ENCODE measurements around the gene SLC35G3. TPM values are rescaled to one million over a fixed set of nuclear protein-coding genes. Genes with fewer than 3 reads are reported as not detected.

The SLC35G3 gene
- total and polyA plus RNA-seq, 4 donors: not detected

- WGBS: 88% methylated on average over 1 of the region's 1 CpG
- TF ChIP-seq ATF3 (IDR thresholded peaks at IDR 0.05): no peak
- no peak for TF ChIP-seq FOXA2 (IDR thresholded peaks at IDR 0.05)
- TF ChIP-seq HNF4G (IDR thresholded peaks at IDR 0.05): no peak
- no peak for TF ChIP-seq CTCF (IDR thresholded peaks at IDR 0.05; ENCODE audit: low read depth, low read length, missing input control)
- TF ChIP-seq SP1 (IDR thresholded peaks at IDR 0.05): no peak
- TF ChIP-seq TAF1 (conservative IDR thresholded peaks at IDR 0.05): no peak
- TF ChIP-seq GABPA (IDR thresholded peaks at IDR 0.05 in 1 of 2, conservative IDR thresholded peaks at IDR 0.05 in 1 of 2): no peak
These were observed 26.5 kb downstream of the SLC35G3 start for GRCh38 chr17:35167666-35168065.

DNA sequence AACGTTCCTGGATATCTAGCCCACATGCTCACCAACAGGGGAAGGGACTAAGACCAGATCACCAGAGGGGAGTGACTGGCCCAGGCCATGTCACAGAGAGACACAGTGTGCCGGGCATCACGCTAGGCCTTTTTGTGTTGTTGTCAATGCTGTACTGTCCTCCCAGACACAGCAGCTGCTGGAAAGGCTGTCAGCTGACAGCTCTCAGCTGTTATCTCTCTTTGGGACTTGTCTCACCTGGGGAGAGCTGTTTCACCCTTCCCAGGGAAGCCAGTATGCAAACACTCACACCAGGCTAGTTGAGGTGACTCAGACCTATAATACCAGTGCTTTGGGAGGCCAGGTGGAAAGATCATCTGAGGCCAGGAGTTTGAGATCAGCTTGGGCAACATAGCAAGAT lies 27.1 kb downstream of the SLC35G3 start:
- no peak overlapping the region for H3K27ac ChIP-seq (ENCODE audit: low read depth in 1 of 2, low read length in 2 of 2)
- H3K9ac ChIP-seq (ENCODE audit: low read depth in 1 of 2, low read length in 2 of 2): no peak overlapping the region
- whole genome bisulfite sequencing: 53% methylated on average over 3 of the region's 3 CpGs
- peaks cover 0 to 2% (median 0%) of the 10 kb centered on the region in 4 donors for H3K4me1 ChIP-seq (ENCODE audit: control insufficient read depth in 4 of 4, insufficient read depth in 4 of 4, low read length in 3 of 4)
- H3K9me3 ChIP-seq (ENCODE audit: control insufficient read depth in 4 of 4, low read length in 3 of 4): no peaks in the 10 kb centered on the region
- no peak for TF ChIP-seq CTCF (IDR thresholded peaks at IDR 0.05; ENCODE audit: low read depth, low read length, missing input control)
- TF ChIP-seq TAF1 (conservative IDR thresholded peaks at IDR 0.05): no peak
- TF ChIP-seq, protein P1, sequence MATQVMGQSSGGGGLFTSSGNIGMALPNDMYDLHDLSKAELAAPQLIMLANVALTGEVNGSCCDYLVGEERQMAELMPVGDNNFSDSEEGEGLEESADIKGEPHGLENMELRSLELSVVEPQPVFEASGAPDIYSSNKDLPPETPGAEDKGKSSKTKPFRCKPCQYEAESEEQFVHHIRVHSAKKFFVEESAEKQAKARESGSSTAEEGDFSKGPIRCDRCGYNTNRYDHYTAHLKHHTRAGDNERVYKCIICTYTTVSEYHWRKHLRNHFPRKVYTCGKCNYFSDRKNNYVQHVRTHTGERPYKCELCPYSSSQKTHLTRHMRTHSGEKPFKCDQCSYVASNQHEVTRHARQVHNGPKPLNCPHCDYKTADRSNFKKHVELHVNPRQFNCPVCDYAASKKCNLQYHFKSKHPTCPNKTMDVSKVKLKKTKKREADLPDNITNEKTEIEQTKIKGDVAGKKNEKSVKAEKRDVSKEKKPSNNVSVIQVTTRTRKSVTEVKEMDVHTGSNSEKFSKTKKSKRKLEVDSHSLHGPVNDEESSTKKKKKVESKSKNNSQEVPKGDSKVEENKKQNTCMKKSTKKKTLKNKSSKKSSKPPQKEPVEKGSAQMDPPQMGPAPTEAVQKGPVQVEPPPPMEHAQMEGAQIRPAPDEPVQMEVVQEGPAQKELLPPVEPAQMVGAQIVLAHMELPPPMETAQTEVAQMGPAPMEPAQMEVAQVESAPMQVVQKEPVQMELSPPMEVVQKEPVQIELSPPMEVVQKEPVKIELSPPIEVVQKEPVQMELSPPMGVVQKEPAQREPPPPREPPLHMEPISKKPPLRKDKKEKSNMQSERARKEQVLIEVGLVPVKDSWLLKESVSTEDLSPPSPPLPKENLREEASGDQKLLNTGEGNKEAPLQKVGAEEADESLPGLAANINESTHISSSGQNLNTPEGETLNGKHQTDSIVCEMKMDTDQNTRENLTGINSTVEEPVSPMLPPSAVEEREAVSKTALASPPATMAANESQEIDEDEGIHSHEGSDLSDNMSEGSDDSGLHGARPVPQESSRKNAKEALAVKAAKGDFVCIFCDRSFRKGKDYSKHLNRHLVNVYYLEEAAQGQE (IDR thresholded peaks at IDR 0.05): no peak
- no peak for TF ChIP-seq MAX (IDR thresholded peaks at IDR 0.05)
- no peak for TF ChIP-seq JUND (IDR thresholded peaks at IDR 0.05)
- no peak for TF ChIP-seq RAD21 (IDR thresholded peaks at IDR 0.05)
- TF ChIP-seq HNF4G (IDR thresholded peaks at IDR 0.05): no peak
- no peak for TF ChIP-seq SP1 (IDR thresholded peaks at IDR 0.05)
- no peak for TF ChIP-seq YY1 (IDR thresholded peaks at IDR 0.05)
- TF ChIP-seq RXRA (IDR thresholded peaks at IDR 0.05): no peak
- TF ChIP-seq ATF3 (IDR thresholded peaks at IDR 0.05): no peak
- no peak for TF ChIP-seq EGR1 (IDR thresholded peaks at IDR 0.05; ENCODE audit: low read depth in 2 of 2)
- TF ChIP-seq NR2F2 (IDR thresholded peaks at IDR 0.05): no peak
- TF ChIP-seq FOXA1 (IDR thresholded peaks at IDR 0.05): no peak
- no peak for TF ChIP-seq FOXA2 (IDR thresholded peaks at IDR 0.05)
- TF ChIP-seq GABPA (IDR thresholded peaks at IDR 0.05 in 1 of 2, conservative IDR thresholded peaks at IDR 0.05 in 1 of 2): no peak
- no peak for TF ChIP-seq HNF4A (conservative IDR thresholded peaks at IDR 0.05)
- no peak for TF ChIP-seq ZBTB33 (IDR thresholded peaks at IDR 0.05)
- peaks cover 0 to 3% (median 0%) of the 10 kb centered on the region in 4 donors for H3K27me3 ChIP-seq (ENCODE audit: control insufficient read depth in 4 of 4, insufficient read depth in 4 of 4, low read length in 3 of 4)
- no peak for DNase-seq (ENCODE audit: low spot score)
- no peaks in the 10 kb centered on the region for H3K36me3 ChIP-seq (ENCODE audit: control insufficient read depth in 4 of 4, insufficient read depth in 3 of 4, low read depth in 1 of 4, low read length in 3 of 4)
- H3K4me3 ChIP-seq (ENCODE audit: low read depth in 1 of 3, low read length in 3 of 3): no peak overlapping the region

More at GRCh38 chr17:35167666-35168065, 26.5 kb downstream of the SLC35G3 start:
- no peak for DNase-seq (ENCODE audit: low spot score)
- Histone ChIP-seq H3K27ac (ENCODE audit: low read depth in 1 of 2, low read length in 2 of 2) (no peak overlapping the region), H3K27me3 (ENCODE audit: control insufficient read depth in 4 of 4, insufficient read depth in 4 of 4, low read length in 3 of 4) (peaks cover 0 to 3% (median 0%) of the 10 kb centered on the region in 4 donors), H3K4me3 (ENCODE audit: low read depth in 1 of 3, low read length in 3 of 3) (no peak overlapping the region), H3K9me3 (ENCODE audit: control insufficient read depth in 4 of 4, low read length in 3 of 4) (no peaks in the 10 kb centered on the region), H3K9ac (ENCODE audit: low read depth in 1 of 2, low read length in 2 of 2) (no peak overlapping the region), H3K4me1 (ENCODE audit: control insufficient read depth in 4 of 4, insufficient read depth in 4 of 4, low read length in 3 of 4) (peaks cover 0 to 2% (median 0%) of the 10 kb centered on the region in 4 donors), H3K36me3 (ENCODE audit: control insufficient read depth in 4 of 4, insufficient read depth in 3 of 4, low read depth in 1 of 4, low read length in 3 of 4) (no peaks in the 10 kb centered on the region)
